WTC11 (cell line): ENCODE data around the gene SSTR1. TPM values are rescaled to one million over a fixed set of nuclear protein-coding genes. Genes with fewer than 3 reads are reported as not detected.
"Not testable (repeated sequence)": the region's sequence is repeated elsewhere in the genome, so short reads cannot be mapped to it uniquely, and the experiment has no call there.

Source experiments
- ATAC-seq: fragments of 200-7000 bp; cut with Tn5 transposase; 2 replicates; pipeline ENCODE4 v1.10.0; 2021; ENCODE audit warnings: mild to moderate bottlenecking, moderate library complexity
- CTCF ChIA-PET: fragments of 300-600 bp; sonication (Branson Sonifier 250); formaldehyde crosslinking; loops from one replicate; lab custom pipeline; 2021; ENCODE audit warnings: antibody characterized with exemption; lab: Charles Lee
- POLR2A ChIA-PET: fragments of 350-600 bp; sonication (Branson Sonifier 250); formaldehyde crosslinking; loops from one replicate; lab custom pipeline; 2021; ENCODE audit warnings: antibody characterized with exemption; lab: Charles Lee
- DNase-seq: peaks from one replicate; pipeline ENCODE4 v3.0.0; 2021; ENCODE audit warnings: low spot score
- H3K27ac Mint-ChIP-seq: 2 replicates; pipeline ENCODE4 v1.8.0; 2021; ENCODE audit warnings: mixed read lengths
- H3K27me3 Mint-ChIP-seq: 2 replicates; pipeline ENCODE4 v1.8.0; 2021; ENCODE audit warnings: low read depth, mild to moderate bottlenecking, moderate library complexity, mixed read lengths
- H3K36me3 Mint-ChIP-seq: 2 replicates; pipeline ENCODE4 v1.8.0; 2021; ENCODE audit warnings: mixed read lengths
- H3K4me1 Mint-ChIP-seq: 2 replicates; pipeline ENCODE4 v1.8.0; 2022; ENCODE audit warnings: mixed read lengths
- H3K4me3 Mint-ChIP-seq: 2 replicates; pipeline ENCODE4 v1.8.0; 2021; ENCODE audit warnings: mild to moderate bottlenecking, moderate library complexity, mixed read lengths
- H3K9me3 Mint-ChIP-seq: 2 replicates; pipeline ENCODE4 v1.8.0; 2021; ENCODE audit warnings: mixed read lengths
- ETV6 ChIP-seq: sonication (generic); formaldehyde crosslinking; IDR thresholded peaks from 2 replicates; pipeline ENCODE4 v1.8.1; 2022; ENCODE audit warnings: mild to moderate bottlenecking, missing genetic modification reagents
- HMGXB4 ChIP-seq: sonication (generic); formaldehyde crosslinking; IDR thresholded peaks from 2 replicates; pipeline ENCODE4 v1.8.1; 2023; ENCODE audit warnings: mild to moderate bottlenecking, moderate library complexity, missing genetic modification reagents
- OVOL2 ChIP-seq: fragments of 250-450 bp; sonication (Bioruptor Pico); IDR thresholded peaks from 2 replicates; pipeline ENCODE4 v1.9.0; 2021; ENCODE audit warnings: mild to moderate bottlenecking, borderline replicate concordance
- ZBTB43 ChIP-seq: sonication (generic); formaldehyde crosslinking; IDR thresholded peaks from 2 replicates; pipeline ENCODE4 v1.8.1; 2023; ENCODE audit warnings: mild to moderate bottlenecking, missing genetic modification reagents
- ZNF121 ChIP-seq: sonication (generic); formaldehyde crosslinking; IDR thresholded peaks from 2 replicates; pipeline ENCODE4 v1.8.0; 2023; ENCODE audit warnings: missing genetic modification reagents
- ZNF281 ChIP-seq: sonication (generic); formaldehyde crosslinking; IDR thresholded peaks from 2 replicates; pipeline ENCODE4 v1.8.0; 2023; ENCODE audit warnings: mild to moderate bottlenecking, missing genetic modification reagents
- total RNA-seq: library from RNA; stranded (reverse); gene quantifications from 3 replicates; pipeline ENCODE4 v1.2.3, GENCODE V29; 2021
- TF ChIP-seq, protein P1 (sequence below): sonication (generic); formaldehyde crosslinking; IDR thresholded peaks from 2 replicates; pipeline ENCODE4 v1.8.1; 2022; ENCODE audit warnings: missing genetic modification reagents, borderline replicate concordance
- TF ChIP-seq, protein P2 (sequence below): sonication (generic); formaldehyde crosslinking; IDR thresholded peaks from 2 replicates; pipeline ENCODE4 v1.8.1; 2023; ENCODE audit warnings: mild to moderate bottlenecking, missing genetic modification reagents, borderline replicate concordance

The SSTR1 gene
- total RNA-seq, 1 experiment from 2014 or later: 1.7 TPM

- DNase-seq: no peak
- H3K27ac Mint-ChIP-seq: peak overlapping the region; percentile 94
- TF ChIP-seq, protein P1, sequence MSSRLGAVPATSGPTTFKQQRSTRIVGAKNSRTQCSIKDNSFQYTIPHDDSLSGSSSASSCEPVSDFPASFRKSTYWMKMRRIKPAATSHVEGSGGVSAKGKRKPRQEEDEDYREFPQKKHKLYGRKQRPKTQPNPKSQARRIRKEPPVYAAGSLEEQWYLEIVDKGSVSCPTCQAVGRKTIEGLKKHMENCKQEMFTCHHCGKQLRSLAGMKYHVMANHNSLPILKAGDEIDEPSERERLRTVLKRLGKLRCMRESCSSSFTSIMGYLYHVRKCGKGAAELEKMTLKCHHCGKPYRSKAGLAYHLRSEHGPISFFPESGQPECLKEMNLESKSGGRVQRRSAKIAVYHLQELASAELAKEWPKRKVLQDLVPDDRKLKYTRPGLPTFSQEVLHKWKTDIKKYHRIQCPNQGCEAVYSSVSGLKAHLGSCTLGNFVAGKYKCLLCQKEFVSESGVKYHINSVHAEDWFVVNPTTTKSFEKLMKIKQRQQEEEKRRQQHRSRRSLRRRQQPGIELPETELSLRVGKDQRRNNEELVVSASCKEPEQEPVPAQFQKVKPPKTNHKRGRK (CRISPR knock-in tag): no peak
- TF ChIP-seq HMGXB4 (CRISPR knock-in tag): no peak
- TF ChIP-seq OVOL2 (CRISPR knock-in tag): no peak
- no peak for TF ChIP-seq ZNF121 (CRISPR knock-in tag)
- peaks cover 45% of the 10 kb centered on the region for H3K36me3 Mint-ChIP-seq
- ATAC-seq: peak; percentile 76
- H3K4me3 Mint-ChIP-seq: peak overlapping the region; percentile 99
- peaks cover 59% of the 10 kb centered on the region for H3K4me1 Mint-ChIP-seq
- H3K9me3 Mint-ChIP-seq: no peaks in the 10 kb centered on the region; the same call in 1 of the 2 replicates
- ChIA-PET CTCF (no interaction called here), POLR2A (no interaction called here)
- H3K27me3 Mint-ChIP-seq: peaks cover 7% of the 10 kb centered on the region; the same call in 1 of the 2 replicates
Observed at GRCh38 chr14:38189930-38190726, 17.6 kb upstream of the SSTR1 start.

GRCh38 chr14:38190846-38191245, 16.9 kb upstream of the SSTR1 start:
- DNase-seq: peak; percentile 21
- H3K27me3 Mint-ChIP-seq: not testable (repeated sequence)

More at GRCh38 chr14:38190846-38191245, 16.9 kb upstream of the SSTR1 start:
- not testable (repeated sequence) for ATAC-seq, H3K9me3 Mint-ChIP-seq
- H3K36me3 Mint-ChIP-seq: peaks cover 48% of the 10 kb centered on the region
- peak overlapping the region; percentile 99 for H3K4me3 Mint-ChIP-seq
- peak; percentile 73; the same call in 1 of the 2 replicates for TF ChIP-seq ETV6 (CRISPR knock-in tag)
- 0 out of 2 replicates have a peak, but pooled peaks have one; percentile 43 for TF ChIP-seq ZBTB43 (CRISPR knock-in tag)
- 0 out of 2 replicates have a peak, but pooled peaks have one; percentile 23 for TF ChIP-seq ZNF281
- TF ChIP-seq, protein P2, sequence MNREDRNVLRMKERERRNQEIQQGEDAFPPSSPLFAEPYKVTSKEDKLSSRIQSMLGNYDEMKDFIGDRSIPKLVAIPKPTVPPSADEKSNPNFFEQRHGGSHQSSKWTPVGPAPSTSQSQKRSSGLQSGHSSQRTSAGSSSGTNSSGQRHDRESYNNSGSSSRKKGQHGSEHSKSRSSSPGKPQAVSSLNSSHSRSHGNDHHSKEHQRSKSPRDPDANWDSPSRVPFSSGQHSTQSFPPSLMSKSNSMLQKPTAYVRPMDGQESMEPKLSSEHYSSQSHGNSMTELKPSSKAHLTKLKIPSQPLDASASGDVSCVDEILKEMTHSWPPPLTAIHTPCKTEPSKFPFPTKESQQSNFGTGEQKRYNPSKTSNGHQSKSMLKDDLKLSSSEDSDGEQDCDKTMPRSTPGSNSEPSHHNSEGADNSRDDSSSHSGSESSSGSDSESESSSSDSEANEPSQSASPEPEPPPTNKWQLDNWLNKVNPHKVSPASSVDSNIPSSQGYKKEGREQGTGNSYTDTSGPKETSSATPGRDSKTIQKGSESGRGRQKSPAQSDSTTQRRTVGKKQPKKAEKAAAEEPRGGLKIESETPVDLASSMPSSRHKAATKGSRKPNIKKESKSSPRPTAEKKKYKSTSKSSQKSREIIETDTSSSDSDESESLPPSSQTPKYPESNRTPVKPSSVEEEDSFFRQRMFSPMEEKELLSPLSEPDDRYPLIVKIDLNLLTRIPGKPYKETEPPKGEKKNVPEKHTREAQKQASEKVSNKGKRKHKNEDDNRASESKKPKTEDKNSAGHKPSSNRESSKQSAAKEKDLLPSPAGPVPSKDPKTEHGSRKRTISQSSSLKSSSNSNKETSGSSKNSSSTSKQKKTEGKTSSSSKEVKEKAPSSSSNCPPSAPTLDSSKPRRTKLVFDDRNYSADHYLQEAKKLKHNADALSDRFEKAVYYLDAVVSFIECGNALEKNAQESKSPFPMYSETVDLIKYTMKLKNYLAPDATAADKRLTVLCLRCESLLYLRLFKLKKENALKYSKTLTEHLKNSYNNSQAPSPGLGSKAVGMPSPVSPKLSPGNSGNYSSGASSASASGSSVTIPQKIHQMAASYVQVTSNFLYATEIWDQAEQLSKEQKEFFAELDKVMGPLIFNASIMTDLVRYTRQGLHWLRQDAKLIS (CRISPR knock-in tag): peak; percentile 82; the same call in 1 of the 2 replicates
- TF ChIP-seq, all 79 proteins: peak for 4; not testable (repeated sequence) for 75
- Mint-ChIP-seq H3K4me1 (peaks cover 59% of the 10 kb centered on the region), H3K27ac (peak overlapping the region; percentile 98)
- POLR2A ChIA-PET, CTCF ChIA-PET: not testable (repeated sequence)
